ENCODE data around the gene CSNK1E.

Gene CSNK1E

GRCh38 chr22:38248280-38248679 is 69.0 kb downstream of the CSNK1E start:
- H3K4me3 ChIP-seq (ENCODE audit: low read depth, low read length): no peak overlapping the region
- no peak for DNase-seq (ENCODE audit: low read depth)
- TF ChIP-seq MYC (IDR thresholded peaks at IDR 0.05; ENCODE audit: low read depth, low read length): no peak
- no peak for TF ChIP-seq CTCF (IDR thresholded peaks at IDR 0.05; ENCODE audit: low read depth, low read length)
- TF ChIP-seq POLR2A (IDR thresholded peaks at IDR 0.05; ENCODE audit: extremely low read depth, insufficient read length): no peak
- no peak for TF ChIP-seq MAX (IDR thresholded peaks at IDR 0.05; ENCODE audit: low read depth, low read length)

- DNase-seq (ENCODE audit: low read depth): no peak
- no peak for TF ChIP-seq CTCF (IDR thresholded peaks at IDR 0.05; ENCODE audit: low read depth, low read length)
- TF ChIP-seq MYC (IDR thresholded peaks at IDR 0.05; ENCODE audit: low read depth, low read length): no peak
- TF ChIP-seq MAX (IDR thresholded peaks at IDR 0.05; ENCODE audit: low read depth, low read length): no peak
- no peak for TF ChIP-seq POLR2A (IDR thresholded peaks at IDR 0.05; ENCODE audit: extremely low read depth, insufficient read length)
- no peak overlapping the region for H3K4me3 ChIP-seq (ENCODE audit: low read depth, low read length)
Observed at GRCh38 chr22:38247713-38248112, 69.5 kb downstream of the CSNK1E start.

GRCh38 chr22:38246692-38247091 is 70.5 kb downstream of the CSNK1E start:
- TF ChIP-seq POLR2A (IDR thresholded peaks at IDR 0.05; ENCODE audit: extremely low read depth, insufficient read length) (no peak), MYC (IDR thresholded peaks at IDR 0.05; ENCODE audit: low read depth, low read length) (no peak), CTCF (IDR thresholded peaks at IDR 0.05; ENCODE audit: low read depth, low read length) (no peak), MAX (IDR thresholded peaks at IDR 0.05; ENCODE audit: low read depth, low read length) (no peak)
- DNase-seq (ENCODE audit: low read depth): no peak
- no peak overlapping the region for H3K4me3 ChIP-seq (ENCODE audit: low read depth, low read length)

GRCh38 chr22:38246046-38246658 is 71.1 kb downstream of the CSNK1E start:
- no peak for TF ChIP-seq MAX (IDR thresholded peaks at IDR 0.05; ENCODE audit: low read depth, low read length)
- TF ChIP-seq CTCF (IDR thresholded peaks at IDR 0.05; ENCODE audit: low read depth, low read length): no peak
- no peak for TF ChIP-seq POLR2A (IDR thresholded peaks at IDR 0.05; ENCODE audit: extremely low read depth, insufficient read length)
- TF ChIP-seq MYC (IDR thresholded peaks at IDR 0.05; ENCODE audit: low read depth, low read length): no peak
- H3K4me3 ChIP-seq (ENCODE audit: low read depth, low read length): no peak overlapping the region
- DNase-seq (ENCODE audit: low read depth): no peak

GRCh38 chr22:38244106-38244505 is 73.1 kb downstream of the CSNK1E start:
- H3K4me3 ChIP-seq (ENCODE audit: low read depth, low read length): no peak overlapping the region
- DNase-seq (ENCODE audit: low read depth): no peak
- TF ChIP-seq CTCF (IDR thresholded peaks at IDR 0.05; ENCODE audit: low read depth, low read length) (no peak), MYC (IDR thresholded peaks at IDR 0.05; ENCODE audit: low read depth, low read length) (no peak), POLR2A (IDR thresholded peaks at IDR 0.05; ENCODE audit: extremely low read depth, insufficient read length) (no peak), MAX (IDR thresholded peaks at IDR 0.05; ENCODE audit: low read depth, low read length) (no peak)
